ENCODE measurements around the gene SEPHS2.
A peak's percentile ranks its signal among the peaks of the same experiment; 100 is the strongest.

- TF ChIP-seq INSM2 (tag by site-specific recombination; IDR thresholded peaks at IDR 0.05) (no peak), KLF8 (tag by site-specific recombination; IDR thresholded peaks at IDR 0.05) (no peak), ZNF174 (tag by site-specific recombination; IDR thresholded peaks at IDR 0.05) (no peak), YY1 (tag by site-specific recombination; IDR thresholded peaks at IDR 0.05) (peak; percentile 85), TCF7L2 (IDR thresholded peaks at IDR 0.05; ENCODE audit: borderline replicate concordance, low read depth, low read length) (no peak), CTCF (tag by site-specific recombination; IDR thresholded peaks at IDR 0.05) (no peak), ZNF16 (tag by site-specific recombination; IDR thresholded peaks at IDR 0.05; ENCODE audit: low read depth) (no peak), ZNF184 (tag by site-specific recombination; IDR thresholded peaks at IDR 0.05) (no peak)
These were observed 1.2 kb downstream of the SEPHS2 start for GRCh38 chr16:30444231-30445148.

Measured in HEK293 (cell line).